ENCODE measurements around the gene ELFN1.

The ELFN1 gene

GRCh38 chr7:1770331-1770730, 100.3 kb downstream of the ELFN1 start:
- no peak for DNase-seq (ENCODE audit: low read depth)
- no peak overlapping the region for H3K4me3 ChIP-seq (ENCODE audit: low read length)
- no peak for TF ChIP-seq CTCF (conservative IDR thresholded peaks at IDR 0.05; ENCODE audit: low read length)

DNA sequence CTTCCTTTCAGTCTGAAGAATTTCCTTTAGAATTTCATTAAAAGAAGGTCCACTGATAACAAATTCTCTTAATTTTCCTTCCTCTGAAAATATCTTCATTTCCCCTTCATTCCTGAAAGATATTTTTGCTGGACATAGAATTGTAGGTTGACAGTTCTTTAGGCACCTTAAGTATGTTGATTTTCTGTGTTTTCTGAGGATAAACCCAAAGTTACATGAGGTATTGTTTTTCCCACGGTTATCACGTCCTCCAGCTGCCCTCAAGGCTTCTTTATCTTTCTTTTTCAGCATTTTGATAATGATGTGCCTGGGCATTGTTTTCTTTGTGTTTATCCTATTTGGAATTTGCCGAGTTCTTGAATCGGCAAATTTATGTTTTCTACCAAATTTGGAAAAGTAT, 105.3 kb downstream of the ELFN1 start:
- DNase-seq (ENCODE audit: low read depth), result no peak
- TF ChIP-seq CTCF (conservative IDR thresholded peaks at IDR 0.05; ENCODE audit: low read length), result no peak
- H3K4me3 ChIP-seq (ENCODE audit: low read length), result no peak overlapping the region

- TF ChIP-seq CTCF (conservative IDR thresholded peaks at IDR 0.05; ENCODE audit: low read length), result no peak
- DNase-seq (ENCODE audit: low read depth), result no peak
- H3K4me3 ChIP-seq (ENCODE audit: low read length), result no peak overlapping the region
Observed at GRCh38 chr7:1777122-1777521, 107.0 kb downstream of the ELFN1 start.

DNA sequence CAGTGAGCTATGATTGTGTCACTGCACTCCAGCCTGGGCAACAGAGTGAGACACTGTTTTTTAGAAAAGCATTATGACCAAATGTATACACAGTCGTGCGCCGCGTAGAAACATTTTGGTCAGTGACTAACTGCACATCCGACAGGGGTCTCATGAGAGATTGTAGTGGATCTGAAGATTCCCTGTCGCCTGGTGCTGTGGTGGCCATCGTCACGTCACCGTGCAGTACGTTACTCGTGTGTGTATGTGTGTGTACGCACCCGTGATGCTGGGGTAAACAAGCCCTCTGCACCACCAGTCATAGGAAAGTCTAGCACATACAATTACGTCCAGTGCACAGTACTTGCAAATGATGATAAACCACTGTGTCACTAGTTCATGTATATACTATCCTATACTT, 109.4 kb downstream of the ELFN1 start:
- no peak overlapping the region for H3K4me3 ChIP-seq (ENCODE audit: low read length)
- no peak for TF ChIP-seq CTCF (conservative IDR thresholded peaks at IDR 0.05; ENCODE audit: low read length)
- no peak for DNase-seq (ENCODE audit: low read depth)

- H3K4me3 ChIP-seq (ENCODE audit: low read length), result no peak overlapping the region
- TF ChIP-seq CTCF (conservative IDR thresholded peaks at IDR 0.05; ENCODE audit: low read length), result no peak
- DNase-seq (ENCODE audit: low read depth), result no peak
Observed at GRCh38 chr7:1781369-1781768, 111.3 kb downstream of the ELFN1 start.

- DNase-seq (ENCODE audit: low read depth), result no peak
- no peak overlapping the region for H3K4me3 ChIP-seq (ENCODE audit: low read length)
- no peak for TF ChIP-seq CTCF (conservative IDR thresholded peaks at IDR 0.05; ENCODE audit: low read length)
Observed at GRCh38 chr7:1785839-1786238, 115.8 kb downstream of the ELFN1 start.

DNA sequence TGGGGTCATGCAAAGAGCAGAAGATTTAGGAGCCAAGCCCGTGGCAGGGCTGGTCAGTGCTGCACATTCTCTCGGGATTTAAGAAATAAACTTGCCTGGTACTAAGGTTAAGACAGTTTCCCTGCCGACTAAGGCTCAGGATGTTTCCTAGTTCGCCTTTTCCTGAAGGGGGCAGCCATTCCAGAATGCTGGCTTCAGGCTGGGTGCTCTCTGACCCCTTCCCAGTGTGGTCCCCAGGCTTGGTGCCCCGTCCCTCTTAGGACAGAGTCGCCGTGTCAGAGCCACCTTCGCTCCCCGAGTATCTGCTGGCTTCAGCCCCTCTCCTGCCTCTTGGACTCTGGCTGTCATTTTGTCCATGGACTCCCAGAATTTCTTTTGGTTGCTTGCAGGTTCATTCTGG, 117.2 kb downstream of the ELFN1 start:
- no peak for DNase-seq (ENCODE audit: low read depth)
- no peak for TF ChIP-seq CTCF (conservative IDR thresholded peaks at IDR 0.05; ENCODE audit: low read length)
- no peak overlapping the region for H3K4me3 ChIP-seq (ENCODE audit: low read length)

Measured in AG10803 (cell line).